ENCODE measurements around the gene DHRS9. TPM values are rescaled to one million over a fixed set of nuclear protein-coding genes. Genes with fewer than 3 reads are reported as not detected.

DHRS9 gene
- total RNA-seq, 1 donor from 2014 or later: not detected

DNA sequence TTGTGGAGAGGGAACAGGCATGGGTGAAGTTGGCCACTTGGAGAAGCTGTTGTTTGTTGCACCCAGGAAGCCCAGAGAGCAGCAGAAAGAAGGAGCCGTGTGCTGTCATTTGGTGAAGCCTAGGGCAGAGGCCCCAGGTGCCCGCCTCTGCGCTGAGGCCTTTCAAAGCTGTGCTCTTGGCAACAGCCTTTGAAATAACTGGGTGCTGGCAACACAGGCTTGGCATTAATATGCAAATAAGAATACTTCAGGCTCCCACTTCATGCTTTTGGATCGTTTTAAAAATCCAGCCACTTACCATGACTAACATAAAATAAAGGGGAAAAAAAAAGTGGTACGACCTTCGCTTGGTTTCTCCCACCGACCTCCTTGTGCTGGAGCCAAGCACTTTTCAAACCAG is 41.1 kb downstream of the DHRS9 start:
- H3K9me3 Mint-ChIP-seq (ENCODE audit: unreplicated experiment): no peaks in the 10 kb centered on the region
- no peak overlapping the region for H3K27ac Mint-ChIP-seq (ENCODE audit: unreplicated experiment)
- H3K36me3 Mint-ChIP-seq (ENCODE audit: unreplicated experiment): no peaks in the 10 kb centered on the region
- no peaks in the 10 kb centered on the region for H3K4me1 Mint-ChIP-seq (ENCODE audit: low read depth, unreplicated experiment)
- no peaks in the 10 kb centered on the region for H3K27me3 Mint-ChIP-seq (ENCODE audit: unreplicated experiment)
- no peak for DNase-seq
- no peak overlapping the region for H3K4me3 Mint-ChIP-seq (ENCODE audit: unreplicated experiment)
- TF ChIP-seq, protein P1, sequence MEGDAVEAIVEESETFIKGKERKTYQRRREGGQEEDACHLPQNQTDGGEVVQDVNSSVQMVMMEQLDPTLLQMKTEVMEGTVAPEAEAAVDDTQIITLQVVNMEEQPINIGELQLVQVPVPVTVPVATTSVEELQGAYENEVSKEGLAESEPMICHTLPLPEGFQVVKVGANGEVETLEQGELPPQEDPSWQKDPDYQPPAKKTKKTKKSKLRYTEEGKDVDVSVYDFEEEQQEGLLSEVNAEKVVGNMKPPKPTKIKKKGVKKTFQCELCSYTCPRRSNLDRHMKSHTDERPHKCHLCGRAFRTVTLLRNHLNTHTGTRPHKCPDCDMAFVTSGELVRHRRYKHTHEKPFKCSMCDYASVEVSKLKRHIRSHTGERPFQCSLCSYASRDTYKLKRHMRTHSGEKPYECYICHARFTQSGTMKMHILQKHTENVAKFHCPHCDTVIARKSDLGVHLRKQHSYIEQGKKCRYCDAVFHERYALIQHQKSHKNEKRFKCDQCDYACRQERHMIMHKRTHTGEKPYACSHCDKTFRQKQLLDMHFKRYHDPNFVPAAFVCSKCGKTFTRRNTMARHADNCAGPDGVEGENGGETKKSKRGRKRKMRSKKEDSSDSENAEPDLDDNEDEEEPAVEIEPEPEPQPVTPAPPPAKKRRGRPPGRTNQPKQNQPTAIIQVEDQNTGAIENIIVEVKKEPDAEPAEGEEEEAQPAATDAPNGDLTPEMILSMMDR (IDR thresholded peaks at IDR 0.05; ENCODE audit: partially characterized antibody, unreplicated experiment): no peak

DNA sequence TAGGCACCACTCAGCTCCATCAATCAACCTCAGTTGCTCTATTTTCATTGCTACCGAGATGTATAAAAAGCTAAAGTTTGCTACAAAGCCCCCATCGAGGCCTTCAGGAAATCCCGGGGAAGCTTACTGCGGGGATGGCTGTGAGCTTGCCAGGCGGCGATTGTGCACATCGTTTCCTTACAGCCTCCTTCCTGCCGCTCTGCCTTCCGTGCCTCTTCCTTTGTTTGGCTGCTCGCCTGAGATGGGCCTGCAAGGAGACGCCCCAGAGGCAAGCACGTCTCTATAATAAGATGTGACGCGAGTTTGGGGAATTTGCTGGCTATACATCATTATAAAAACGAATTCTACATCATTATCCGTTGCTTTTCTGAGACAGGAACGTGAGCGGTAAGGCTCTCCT is 41.6 kb downstream of the DHRS9 start:
- Mint-ChIP-seq H3K27me3 (ENCODE audit: unreplicated experiment) (no peaks in the 10 kb centered on the region), H3K4me3 (ENCODE audit: unreplicated experiment) (no peak overlapping the region), H3K27ac (ENCODE audit: unreplicated experiment) (no peak overlapping the region), H3K4me1 (ENCODE audit: low read depth, unreplicated experiment) (no peaks in the 10 kb centered on the region), H3K36me3 (ENCODE audit: unreplicated experiment) (no peaks in the 10 kb centered on the region), H3K9me3 (ENCODE audit: unreplicated experiment) (no peaks in the 10 kb centered on the region)
- TF ChIP-seq, protein P1 (IDR thresholded peaks at IDR 0.05; ENCODE audit: partially characterized antibody, unreplicated experiment): no peak
- no peak for DNase-seq

DNA sequence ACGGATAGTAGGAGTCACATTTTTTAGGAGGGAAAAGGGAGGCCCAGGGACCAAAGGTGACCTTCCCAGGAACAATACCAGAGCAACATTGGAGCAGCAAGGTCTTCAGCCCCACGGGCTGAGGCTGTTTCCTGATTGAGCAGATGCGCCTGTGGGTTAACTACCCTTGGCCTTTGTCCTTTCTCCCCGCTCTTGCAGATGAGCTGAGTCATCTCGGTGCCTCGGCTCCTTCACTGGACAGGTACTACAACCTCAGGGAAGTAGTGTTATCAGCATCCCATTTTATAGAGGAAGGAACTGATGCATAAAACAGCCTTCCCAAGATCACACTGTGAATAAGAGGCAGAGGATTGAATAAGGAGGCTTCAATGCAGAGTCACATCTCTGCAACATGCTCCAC is 43.5 kb downstream of the DHRS9 start:
- TF ChIP-seq, protein P1 (IDR thresholded peaks at IDR 0.05; ENCODE audit: partially characterized antibody, unreplicated experiment): no peak

DNA sequence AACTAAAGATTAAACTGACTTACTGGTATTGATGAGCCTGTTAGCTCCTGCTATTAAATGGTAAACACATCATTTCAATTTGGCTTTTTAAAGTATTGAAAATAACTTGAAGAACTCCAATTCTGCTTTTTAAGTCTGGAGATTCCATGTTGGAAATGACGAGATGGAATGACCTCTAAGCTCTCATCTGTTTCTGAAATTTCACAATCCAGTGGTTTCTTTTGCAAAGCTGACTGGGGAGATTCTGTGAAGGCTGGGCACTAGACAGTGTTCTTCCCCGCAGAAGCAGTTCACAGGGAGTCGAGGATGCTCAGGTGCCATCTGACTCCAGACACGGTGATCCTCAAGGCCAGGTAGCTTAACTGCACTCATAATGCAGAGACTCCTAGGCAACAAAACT is 44.7 kb downstream of the DHRS9 start:
- Mint-ChIP-seq H3K9me3 (ENCODE audit: unreplicated experiment) (no peaks in the 10 kb centered on the region), H3K4me3 (ENCODE audit: unreplicated experiment) (no peak overlapping the region), H3K27ac (ENCODE audit: unreplicated experiment) (no peak overlapping the region), H3K27me3 (ENCODE audit: unreplicated experiment) (no peaks in the 10 kb centered on the region), H3K4me1 (ENCODE audit: low read depth, unreplicated experiment) (no peaks in the 10 kb centered on the region), H3K36me3 (ENCODE audit: unreplicated experiment) (no peaks in the 10 kb centered on the region)
- DNase-seq: no peak
- TF ChIP-seq, protein P1 (IDR thresholded peaks at IDR 0.05; ENCODE audit: partially characterized antibody, unreplicated experiment): no peak

More for the DNA sequence above, 43.5 kb downstream of the DHRS9 start:
- H3K27ac Mint-ChIP-seq (ENCODE audit: unreplicated experiment): no peak overlapping the region
- H3K9me3 Mint-ChIP-seq (ENCODE audit: unreplicated experiment): no peaks in the 10 kb centered on the region
- no peaks in the 10 kb centered on the region for H3K27me3 Mint-ChIP-seq (ENCODE audit: unreplicated experiment)
- no peaks in the 10 kb centered on the region for H3K36me3 Mint-ChIP-seq (ENCODE audit: unreplicated experiment)
- no peak for DNase-seq
- no peak overlapping the region for H3K4me3 Mint-ChIP-seq (ENCODE audit: unreplicated experiment)
- no peaks in the 10 kb centered on the region for H3K4me1 Mint-ChIP-seq (ENCODE audit: low read depth, unreplicated experiment)

DNA sequence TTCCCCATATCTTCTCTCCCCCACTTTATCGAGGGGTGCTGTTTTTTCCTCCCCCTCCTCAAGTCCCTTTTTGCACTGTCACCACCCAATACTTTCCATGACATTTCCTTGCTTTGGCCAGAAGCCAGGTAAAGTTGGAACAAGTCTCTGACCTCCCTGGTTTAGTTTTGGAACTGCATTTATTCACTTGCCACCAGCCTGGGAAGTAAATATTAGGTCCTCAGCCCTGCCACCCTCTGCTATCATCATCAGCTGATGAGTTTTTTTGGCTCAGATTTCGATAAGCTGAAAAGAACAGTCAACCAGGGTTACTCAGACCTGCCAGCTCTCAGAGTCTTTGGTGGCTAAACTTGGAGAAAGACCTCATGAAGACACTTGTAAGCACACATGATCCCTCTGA is 47.0 kb downstream of the DHRS9 start:
- peaks cover 2% of the 10 kb centered on the region for H3K9me3 Mint-ChIP-seq (ENCODE audit: unreplicated experiment)
- no peak overlapping the region for H3K27ac Mint-ChIP-seq (ENCODE audit: unreplicated experiment)
- H3K36me3 Mint-ChIP-seq (ENCODE audit: unreplicated experiment): no peaks in the 10 kb centered on the region
- TF ChIP-seq, protein P1 (IDR thresholded peaks at IDR 0.05; ENCODE audit: partially characterized antibody, unreplicated experiment): no peak
- no peaks in the 10 kb centered on the region for H3K27me3 Mint-ChIP-seq (ENCODE audit: unreplicated experiment)
- DNase-seq: no peak
- no peaks in the 10 kb centered on the region for H3K4me1 Mint-ChIP-seq (ENCODE audit: low read depth, unreplicated experiment)
- H3K4me3 Mint-ChIP-seq (ENCODE audit: unreplicated experiment): no peak overlapping the region
